ENCODE measurements around the gene SMIM35.

The SMIM35 gene

GRCh38 chr11:117999354-117999993 is 87.3 kb downstream of the SMIM35 start:
- no peaks in the 10 kb centered on the region for H3K27me3 ChIP-seq (ENCODE audit: low read length)
- no peak overlapping the region for H3K27ac ChIP-seq (ENCODE audit: low read depth, low read length)
- H3K79me2 ChIP-seq (ENCODE audit: insufficient read depth, low read length): no peaks in the 10 kb centered on the region
- 0 out of 2 replicates have a peak, but pooled peaks cover 17% of the 10 kb centered on the region for H3F3A ChIP-seq (ENCODE audit: insufficient read depth)
- H3K9me3 ChIP-seq (ENCODE audit: insufficient read depth, low read length): no peaks in the 10 kb centered on the region
- TF ChIP-seq EZH2phosphoT487 (conservative IDR thresholded peaks at IDR 0.05; ENCODE audit: low read length): no peak
- TF ChIP-seq CTCF (IDR thresholded peaks at IDR 0.05; ENCODE audit: insufficient read depth, low read length, poor library complexity, severe bottlenecking): no peak
- H3K4me3 ChIP-seq (ENCODE audit: insufficient read depth, low read length, poor library complexity, severe bottlenecking): no peak overlapping the region
- H3K9ac ChIP-seq (ENCODE audit: low read length): no peak overlapping the region
- H3K4me2 ChIP-seq (ENCODE audit: low read depth, low read length, poor library complexity, severe bottlenecking): no peak overlapping the region
- peaks cover 16% of the 10 kb centered on the region; the same call in 1 of the 2 replicates for H3K36me3 ChIP-seq (ENCODE audit: low read length)
- H4K20me1 ChIP-seq (ENCODE audit: low read depth, low read length): no peaks in the 10 kb centered on the region
- no peaks in the 10 kb centered on the region for H3K9me2 ChIP-seq (replicated peaks; ENCODE audit: insufficient read depth, low read length)
- H2AFZ ChIP-seq (ENCODE audit: low read depth, low read length, severe bottlenecking): no peak overlapping the region

- TF ChIP-seq CTCF (IDR thresholded peaks at IDR 0.05; ENCODE audit: insufficient read depth, low read length, poor library complexity, severe bottlenecking): no peak
- no peak for TF ChIP-seq EZH2phosphoT487 (conservative IDR thresholded peaks at IDR 0.05; ENCODE audit: low read length)
- H3K4me3 ChIP-seq (ENCODE audit: insufficient read depth, low read length, poor library complexity, severe bottlenecking): no peak overlapping the region
- no peak overlapping the region for H3K27ac ChIP-seq (ENCODE audit: low read depth, low read length)
- no peaks in the 10 kb centered on the region for H3K79me2 ChIP-seq (ENCODE audit: insufficient read depth, low read length)
- no peak overlapping the region for H2AFZ ChIP-seq (ENCODE audit: low read depth, low read length, severe bottlenecking)
- H4K20me1 ChIP-seq (ENCODE audit: low read depth, low read length): no peaks in the 10 kb centered on the region
- no peaks in the 10 kb centered on the region for H3K9me2 ChIP-seq (replicated peaks; ENCODE audit: insufficient read depth, low read length)
- no peaks in the 10 kb centered on the region for H3K9me3 ChIP-seq (ENCODE audit: insufficient read depth, low read length)
- H3K4me2 ChIP-seq (ENCODE audit: low read depth, low read length, poor library complexity, severe bottlenecking): no peak overlapping the region
- H3K36me3 ChIP-seq (ENCODE audit: low read length): peaks cover 18% of the 10 kb centered on the region; the same call in 1 of the 2 replicates
- H3K9ac ChIP-seq (ENCODE audit: low read length): no peak overlapping the region
- no peaks in the 10 kb centered on the region for H3K27me3 ChIP-seq (ENCODE audit: low read length)
- 0 out of 2 replicates have a peak, but pooled peaks cover 17% of the 10 kb centered on the region for H3F3A ChIP-seq (ENCODE audit: insufficient read depth)
Observed at GRCh38 chr11:117998664-117999353, 88.0 kb downstream of the SMIM35 start.

GRCh38 chr11:117997823-117998579 is 88.8 kb downstream of the SMIM35 start:
- Histone ChIP-seq H3K9ac (ENCODE audit: low read length) (no peak overlapping the region), H3K36me3 (ENCODE audit: low read length) (peaks cover 25% of the 10 kb centered on the region; the same call in 1 of the 2 replicates), H3K79me2 (ENCODE audit: insufficient read depth, low read length) (no peaks in the 10 kb centered on the region), H4K20me1 (ENCODE audit: low read depth, low read length) (no peaks in the 10 kb centered on the region), H3K4me3 (ENCODE audit: insufficient read depth, low read length, poor library complexity, severe bottlenecking) (no peak overlapping the region), H2AFZ (ENCODE audit: low read depth, low read length, severe bottlenecking) (no peak overlapping the region), H3K9me2 (replicated peaks; ENCODE audit: insufficient read depth, low read length) (no peaks in the 10 kb centered on the region), H3F3A (ENCODE audit: insufficient read depth) (0 out of 2 replicates have a peak, but pooled peaks cover 17% of the 10 kb centered on the region), H3K9me3 (ENCODE audit: insufficient read depth, low read length) (no peaks in the 10 kb centered on the region), H3K27ac (ENCODE audit: low read depth, low read length) (no peak overlapping the region), H3K4me2 (ENCODE audit: low read depth, low read length, poor library complexity, severe bottlenecking) (no peak overlapping the region), H3K27me3 (ENCODE audit: low read length) (no peaks in the 10 kb centered on the region)
- no peak for TF ChIP-seq CTCF (IDR thresholded peaks at IDR 0.05; ENCODE audit: insufficient read depth, low read length, poor library complexity, severe bottlenecking)
- no peak for TF ChIP-seq EZH2phosphoT487 (conservative IDR thresholded peaks at IDR 0.05; ENCODE audit: low read length)

Measured in SU-DHL-6 (cell line).